Prostate gland (tissue), 2 donors: ENCODE measurements around the gene LRBA. TPM values are rescaled to one million over a fixed set of nuclear protein-coding genes. Genes with fewer than 3 reads are reported as not detected.

ENCODE experiments used
- DNase-seq: peaks from one replicate; pipeline ENCODE4 v3.0.0-alpha.2; 2019; ENCODE audit warnings: low spot score
- H3K27ac ChIP-seq, 2 donors: fragments of 200-600 bp; sonication (generic); 2 replicates each; pipeline ENCODE4 v1.5.1; 2017 to 2019
- H3K27me3 ChIP-seq: fragments of 200-600 bp; sonication (generic); replicated peaks from 2 replicates; pipeline ENCODE4 v1.5.1; 2019; ENCODE audit not compliant: insufficient read depth
- H3K36me3 ChIP-seq, 2 donors: fragments of 200-600 bp; sonication (generic); 1 replicate in 1 of 2; 2 replicates in 1 of 2; pipeline versions ENCODE4 v1.5.1 to v1.8.1; 2017 to 2019
- H3K4me1 ChIP-seq: fragments of 200-600 bp; sonication (generic); replicated peaks from 2 replicates; pipeline ENCODE4 v1.5.1; 2019
- H3K4me3 ChIP-seq, 2 donors: fragments of 200-600 bp; sonication (generic); 2 replicates each; pipeline ENCODE4 v1.5.1; 2017 to 2019
- H3K9me3 ChIP-seq: fragments of 200-600 bp; sonication (generic); 2 replicates; pipeline ENCODE4 v1.5.1; 2017
- CTCF ChIP-seq, 4 experiments: fragments of 200-600 bp in 2 of 4; fragments of 450-650 bp in 2 of 4; sonication (generic) in 2 of 4; IDR thresholded peaks; 1 replicate in 3 of 4; 2 replicates in 1 of 4; pipeline ENCODE4 v1.5.1; 2016 to 2019; ENCODE audit warnings: antibody characterized with exemption in 4 of 4, mild to moderate bottlenecking in 2 of 4, moderate library complexity in 2 of 4
- POLR2A ChIP-seq: fragments of 450-650 bp; IDR thresholded peaks from one replicate; pipeline ENCODE4 v1.6.1; 2016; ENCODE audit warnings: antibody characterized with exemption, mild to moderate bottlenecking
- POLR2AphosphoS5 ChIP-seq: sonication (generic); formaldehyde crosslinking; IDR thresholded peaks from one replicate; pipeline ENCODE4 v1.6.1; 2017; ENCODE audit warnings: antibody characterized with exemption
- WGBS: methylation state at CpG from one replicate; pipeline ENCODE4 v1.1.5; 2018; 5-methylcytosine and 5-hydroxymethylcytosine counted together
- intact Hi-C: fragments of 100-400 bp; cut with DNase I; formaldehyde crosslinking; loops from one replicate; pipeline ENCODE4 v1.14.2; 2022
- total RNA-seq, 2 donors: library from RNA; depleted of rRNA; stranded (reverse); fragments of >200 nt; gene quantifications; one replicate each; pipeline ENCODE4 v1.1.0, GENCODE V29; 2016

LRBA gene
- total RNA-seq, 2 donors from 2014 or later = 69.8 to 79.8 TPM

GRCh38 chr4:150890246-150890645 lies 124.8 kb downstream of the LRBA start:
- H3K36me3 ChIP-seq = no peaks in the 10 kb centered on the region

GRCh38 chr4:150889306-150889705 lies 125.8 kb downstream of the LRBA start:
- Histone ChIP-seq H3K9me3 (no peaks in the 10 kb centered on the region), H3K4me1 (no peaks in the 10 kb centered on the region), H3K36me3 (no peaks in the 10 kb centered on the region), H3K4me3 (no peak overlapping the region), H3K27ac (no peak overlapping the region), H3K27me3 (no peaks in the 10 kb centered on the region)
- DNase-seq = no peak
- TF ChIP-seq POLR2A = no peak
- TF ChIP-seq CTCF (IDR thresholded peaks at IDR 0.05) = no peak
- no peak for TF ChIP-seq POLR2AphosphoS5
- 94% methylated on average over 4 of the region's 4 CpGs for WGBS
- intact Hi-C loops = no loop called here

More at GRCh38 chr4:150890246-150890645, 124.8 kb downstream of the LRBA start:
- 74% methylated on average over 2 of the region's 2 CpGs for WGBS
- Histone ChIP-seq H3K27me3 (no peaks in the 10 kb centered on the region), H3K4me1 (no peaks in the 10 kb centered on the region), H3K4me3 (no peak overlapping the region), H3K9me3 (no peaks in the 10 kb centered on the region), H3K27ac (no peak overlapping the region)
- no peak for DNase-seq
- TF ChIP-seq CTCF (IDR thresholded peaks at IDR 0.05) (no peak), POLR2AphosphoS5 (no peak), POLR2A (no peak)
- intact Hi-C loops = no loop called here

- intact Hi-C loops = no loop called here
- Histone ChIP-seq H3K4me1 (no peaks in the 10 kb centered on the region), H3K4me3 (no peak overlapping the region), H3K36me3 (no peaks in the 10 kb centered on the region), H3K9me3 (no peaks in the 10 kb centered on the region), H3K27ac (no peak overlapping the region), H3K27me3 (no peaks in the 10 kb centered on the region)
- no peak for DNase-seq
- TF ChIP-seq POLR2A (no peak), POLR2AphosphoS5 (no peak), CTCF (IDR thresholded peaks at IDR 0.05) (no peak)
Observed at GRCh38 chr4:150888625-150889024, 126.5 kb downstream of the LRBA start.

GRCh38 chr4:150888217-150888616 lies 126.9 kb downstream of the LRBA start:
- intact Hi-C loops = no loop called here
- no peak overlapping the region for H3K4me3 ChIP-seq
- 0% methylated on average over 1 of the region's 1 CpG for WGBS
- no peaks in the 10 kb centered on the region for H3K27me3 ChIP-seq
- H3K27ac ChIP-seq = no peak overlapping the region
- H3K9me3 ChIP-seq = no peaks in the 10 kb centered on the region
- no peaks in the 10 kb centered on the region for H3K36me3 ChIP-seq
- TF ChIP-seq POLR2A (no peak), CTCF (IDR thresholded peaks at IDR 0.05) (no peak), POLR2AphosphoS5 (no peak)
- DNase-seq = no peak
- no peaks in the 10 kb centered on the region for H3K4me1 ChIP-seq

GRCh38 chr4:150886597-150886996 lies 128.5 kb downstream of the LRBA start:
- Histone ChIP-seq H3K27ac (no peak overlapping the region), H3K27me3 (no peaks in the 10 kb centered on the region), H3K36me3 (no peaks in the 10 kb centered on the region), H3K9me3 (no peaks in the 10 kb centered on the region), H3K4me1 (no peaks in the 10 kb centered on the region), H3K4me3 (no peak overlapping the region)
- intact Hi-C loops = no loop called here
- WGBS = 95% methylated on average over 1 of the region's 1 CpG
- TF ChIP-seq CTCF (IDR thresholded peaks at IDR 0.05) = no peak
- no peak for TF ChIP-seq POLR2AphosphoS5
- no peak for TF ChIP-seq POLR2A
- no peak for DNase-seq
